Dedifferentiated amniotic fluid mesenchymal stem cell (primary cell): ENCODE results near the gene FAM228A.
"Not testable (repeated sequence)": the region's sequence is repeated elsewhere in the genome, so short reads cannot be mapped to it uniquely, and the experiment has no call there.

Source experiments
- DNase-seq: peaks from one replicate; pipeline ENCODE4 v3.0.0-alpha.2; 2016; ENCODE audit errors: extremely low spot score

Gene FAM228A

GRCh38 chr2:24191156-24191555, 16.3 kb downstream of the FAM228A start:
- DNase-seq = no peak

- DNase-seq = no peak
These were observed 17.0 kb downstream of the FAM228A start for GRCh38 chr2:24191848-24192247.

GRCh38 chr2:24197213-24197612, 22.4 kb downstream of the FAM228A start:
- not testable (repeated sequence) for DNase-seq

- no peak for DNase-seq
These were observed 25.2 kb downstream of the FAM228A start for GRCh38 chr2:24199968-24200590.

- DNase-seq = no peak
These were observed 25.9 kb downstream of the FAM228A start for GRCh38 chr2:24200799-24201198.

GRCh38 chr2:24203029-24203786, 28.4 kb downstream of the FAM228A start:
- no peak for DNase-seq

- DNase-seq = no peak
These were observed 28.9 kb downstream of the FAM228A start for GRCh38 chr2:24203787-24204150.

GRCh38 chr2:24204505-24204904, 29.7 kb downstream of the FAM228A start:
- no peak for DNase-seq

GRCh38 chr2:24205131-24205530, 30.3 kb downstream of the FAM228A start:
- DNase-seq = no peak

GRCh38 chr2:24206242-24206641, 31.4 kb downstream of the FAM228A start:
- no peak for DNase-seq

GRCh38 chr2:24206714-24207113, 31.9 kb downstream of the FAM228A start:
- DNase-seq = no peak

GRCh38 chr2:24207359-24207758, 32.5 kb downstream of the FAM228A start:
- DNase-seq = no peak

GRCh38 chr2:24208490-24208889, 33.6 kb downstream of the FAM228A start:
- no peak for DNase-seq

- DNase-seq = no peak
These were observed 34.7 kb downstream of the FAM228A start for GRCh38 chr2:24209389-24210105.

GRCh38 chr2:24210106-24210455, 35.2 kb downstream of the FAM228A start:
- DNase-seq = no peak

GRCh38 chr2:24210723-24211122, 35.9 kb downstream of the FAM228A start:
- DNase-seq = no peak

- DNase-seq = no peak
These were observed 36.6 kb downstream of the FAM228A start for GRCh38 chr2:24211408-24211807.

- no peak for DNase-seq
These were observed 40.0 kb downstream of the FAM228A start for GRCh38 chr2:24214880-24215279.

GRCh38 chr2:24220554-24221291, 45.9 kb downstream of the FAM228A start:
- no peak for DNase-seq

- no peak for DNase-seq
These were observed 46.6 kb downstream of the FAM228A start for GRCh38 chr2:24221343-24222050.

GRCh38 chr2:24222946-24223345, 48.1 kb downstream of the FAM228A start:
- DNase-seq = no peak
